Thymus (tissue), 11 donors: ENCODE results near the gene RNU6-1. TPM values are rescaled to one million over a fixed set of nuclear protein-coding genes. Genes with fewer than 3 reads are reported as not detected.

Experiments
- DNase-seq, 9 donors: peaks; one replicate each; pipeline ENCODE4 v3.0.0-alpha.2; 2013; ENCODE audit warnings: low spot score in 9 of 9, low read depth in 6 of 9, missing footprints in 1 of 9
- H3K27ac ChIP-seq, 2 donors: one replicate each; pipeline ENCODE4 v1.5.1; 2013; ENCODE audit warnings: control low read depth in 1 of 2, low read depth in 1 of 2, low read length in 1 of 2, mild to moderate bottlenecking in 1 of 2, moderate library complexity in 1 of 2
- H3K27me3 ChIP-seq, 2 donors: one replicate each; pipeline ENCODE4 v1.5.1; 2013; ENCODE audit warnings: low read length in 1 of 2; ENCODE audit not compliant: control insufficient read depth in 2 of 2, insufficient read depth in 1 of 2
- H3K36me3 ChIP-seq, 2 donors: one replicate each; pipeline ENCODE4 v1.5.1; 2013; ENCODE audit warnings: low read length in 1 of 2, mild to moderate bottlenecking in 1 of 2, moderate library complexity in 1 of 2; ENCODE audit not compliant: control insufficient read depth in 2 of 2, insufficient read depth in 2 of 2
- H3K4me1 ChIP-seq, 2 donors: one replicate each; pipeline ENCODE4 v1.5.1; 2013; ENCODE audit warnings: low read length in 2 of 2; ENCODE audit not compliant: control insufficient read depth in 2 of 2, insufficient read depth in 2 of 2
- H3K4me3 ChIP-seq, 2 donors: one replicate each; pipeline ENCODE4 v1.5.1; 2013; ENCODE audit warnings: low read length in 2 of 2, control low read depth in 1 of 2, mild to moderate bottlenecking in 1 of 2
- H3K9me3 ChIP-seq, 2 donors: one replicate each; pipeline ENCODE4 v1.5.1; 2013; ENCODE audit warnings: low read length in 1 of 2, mild to moderate bottlenecking in 1 of 2; ENCODE audit not compliant: control insufficient read depth in 2 of 2, insufficient read depth in 1 of 2
- WGBS: extraction: QIAGEN DNeasy Blood & Tissue Kit; methylation state at CpG from one replicate; pipeline ENCODE4 v1.1.7; 2013; 5-methylcytosine and 5-hydroxymethylcytosine counted together
- polyA plus RNA-seq: library from polyadenylated mRNA; stranded (reverse); fragments of 200-250 nt; gene quantifications from one replicate; pipeline ENCODE4 v1.2.3, GENCODE V29; 2013
- total RNA-seq: library from RNA; stranded (reverse); fragments of 120-200 nt; gene quantifications from one replicate; pipeline ENCODE4 v1.2.4, GENCODE V29; 2013
- donor health status: healthy.

The RNU6-1 gene
- total and polyA plus RNA-seq, 2 donors: not detected

- no peak overlapping the region for H3K27ac ChIP-seq
- no peak for DNase-seq
Measured at GRCh38 chr15:67880651-67881182, 40.9 kb upstream of the RNU6-1 start.

GRCh38 chr15:67879440-67880129 is 39.7 kb upstream of the RNU6-1 start:
- DNase-seq: no peak
- Histone ChIP-seq H3K9me3 (no peaks in the 10 kb centered on the region), H3K27me3 (no peaks in the 10 kb centered on the region), H3K4me1 (peaks cover 3 to 36% of the 10 kb centered on the region in 2 donors), H3K36me3 (no peaks in the 10 kb centered on the region), H3K4me3 (no peak overlapping the region), H3K27ac (no peak overlapping the region)
- WGBS: 68% methylated on average over 11 of the region's 11 CpGs

More at GRCh38 chr15:67880651-67881182, 40.9 kb upstream of the RNU6-1 start:
- Histone ChIP-seq H3K36me3 (no peaks in the 10 kb centered on the region), H3K27me3 (no peaks in the 10 kb centered on the region), H3K4me1 (peaks cover 3 to 40% of the 10 kb centered on the region in 2 donors), H3K4me3 (no peak overlapping the region), H3K9me3 (no peaks in the 10 kb centered on the region)
- WGBS: 76% methylated on average over 3 of the region's 3 CpGs

- H3K27ac ChIP-seq: no peak overlapping the region
- H3K27me3 ChIP-seq: no peaks in the 10 kb centered on the region
- peaks cover 0 to 2% of the 10 kb centered on the region in 2 donors for H3K9me3 ChIP-seq
- H3K4me1 ChIP-seq: peaks cover 3 to 27% of the 10 kb centered on the region in 2 donors
- WGBS: 95% methylated on average over 2 of the region's 2 CpGs
- no peaks in the 10 kb centered on the region for H3K36me3 ChIP-seq
- DNase-seq: no peak
- H3K4me3 ChIP-seq: no peak overlapping the region
Measured at GRCh38 chr15:67878712-67879206, 38.9 kb upstream of the RNU6-1 start.

- Histone ChIP-seq H3K4me3 (no peak overlapping the region), H3K36me3 (no peaks in the 10 kb centered on the region), H3K4me1 (peaks cover 0 to 1% of the 10 kb centered on the region in 2 donors), H3K27ac (no peak overlapping the region), H3K9me3 (peaks cover 0 to 11% of the 10 kb centered on the region in 2 donors), H3K27me3 (no peaks in the 10 kb centered on the region)
- 95% methylated on average over 3 of the region's 3 CpGs for WGBS
- DNase-seq: no peak
Measured at GRCh38 chr15:67873777-67874176, 33.9 kb upstream of the RNU6-1 start.

GRCh38 chr15:67870868-67871408 is 31.1 kb upstream of the RNU6-1 start:
- Histone ChIP-seq H3K36me3 (no peaks in the 10 kb centered on the region), H3K4me1 (no peaks in the 10 kb centered on the region), H3K27ac (no peak overlapping the region), H3K27me3 (no peaks in the 10 kb centered on the region), H3K9me3 (peaks cover 0 to 11% of the 10 kb centered on the region in 2 donors), H3K4me3 (no peak overlapping the region)
- no peak for DNase-seq

GRCh38 chr15:67869701-67870100 is 29.9 kb upstream of the RNU6-1 start:
- H3K4me3 ChIP-seq: no peak overlapping the region
- H3K36me3 ChIP-seq: no peaks in the 10 kb centered on the region
- H3K9me3 ChIP-seq: peaks cover 0 to 11% of the 10 kb centered on the region in 2 donors
- no peaks in the 10 kb centered on the region for H3K4me1 ChIP-seq
- H3K27me3 ChIP-seq: no peaks in the 10 kb centered on the region
- DNase-seq: no peak
- no peak overlapping the region for H3K27ac ChIP-seq
- WGBS: 96% methylated on average over 3 of the region's 3 CpGs

GRCh38 chr15:67865766-67866165 is 25.9 kb upstream of the RNU6-1 start:
- Histone ChIP-seq H3K27ac (no peak overlapping the region), H3K36me3 (no peaks in the 10 kb centered on the region), H3K9me3 (peaks cover 0 to 11% of the 10 kb centered on the region in 2 donors), H3K4me3 (no peak overlapping the region), H3K27me3 (no peaks in the 10 kb centered on the region), H3K4me1 (peaks cover 0 to 4% of the 10 kb centered on the region in 2 donors)
- DNase-seq: no peak
- WGBS: 96% methylated on average over 4 of the region's 4 CpGs

GRCh38 chr15:67865331-67865730 is 25.5 kb upstream of the RNU6-1 start:
- DNase-seq: no peak
- H3K9me3 ChIP-seq: peaks cover 0 to 11% of the 10 kb centered on the region in 2 donors
- H3K27ac ChIP-seq: no peak overlapping the region
- no peaks in the 10 kb centered on the region for H3K36me3 ChIP-seq
- H3K4me3 ChIP-seq: no peak overlapping the region
- no peaks in the 10 kb centered on the region for H3K27me3 ChIP-seq
- WGBS: 95% methylated on average over 3 of the region's 3 CpGs
- H3K4me1 ChIP-seq: peaks cover 0 to 4% of the 10 kb centered on the region in 2 donors

GRCh38 chr15:67863442-67863987 is 23.7 kb upstream of the RNU6-1 start:
- DNase-seq: peak in 6 of 9 donors; percentile 52 to 85 (median 66)
- peak overlapping the region; percentile 13 to 25 for H3K4me3 ChIP-seq
- no peaks in the 10 kb centered on the region for H3K27me3 ChIP-seq
- 7% methylated on average over 41 of the region's 41 CpGs for WGBS
- H3K9me3 ChIP-seq: peaks cover 0 to 5% of the 10 kb centered on the region in 2 donors
- no peaks in the 10 kb centered on the region for H3K36me3 ChIP-seq
- no peak overlapping the region for H3K27ac ChIP-seq
- peaks cover 0 to 4% of the 10 kb centered on the region in 2 donors for H3K4me1 ChIP-seq
